ENCODE data around the gene SOCS4.

The SOCS4 gene

GRCh38 chr14:55092341-55092740, 65.3 kb downstream of the SOCS4 start:
- no peak for DNase-seq

GRCh38 chr14:55094292-55095157, 67.5 kb downstream of the SOCS4 start:
- DNase-seq, result no peak

- DNase-seq, result peak; percentile 85
Observed at GRCh38 chr14:55097881-55098560, 71.0 kb downstream of the SOCS4 start.

- DNase-seq, result no peak
Observed at GRCh38 chr14:55098561-55098898, 71.5 kb downstream of the SOCS4 start.

Data from MV-4-11 (cell line).